Activated gamma-delta T cell treated with anti-CD3 and anti-CD28 coated beads, Interleukin-2, amount 50 U/mL, for 16 hours (primary cell): ENCODE data around the gene PRR7.
"Not testable (repeated sequence)": the region's sequence is repeated elsewhere in the genome, so short reads cannot be mapped to it uniquely, and the experiment has no call there.

ENCODE experiments used
- DNase-seq: peaks from one replicate; pipeline ENCODE4 v3.0.0-alpha.2; 2020; ENCODE audit warnings: low read depth

Gene PRR7

DNA sequence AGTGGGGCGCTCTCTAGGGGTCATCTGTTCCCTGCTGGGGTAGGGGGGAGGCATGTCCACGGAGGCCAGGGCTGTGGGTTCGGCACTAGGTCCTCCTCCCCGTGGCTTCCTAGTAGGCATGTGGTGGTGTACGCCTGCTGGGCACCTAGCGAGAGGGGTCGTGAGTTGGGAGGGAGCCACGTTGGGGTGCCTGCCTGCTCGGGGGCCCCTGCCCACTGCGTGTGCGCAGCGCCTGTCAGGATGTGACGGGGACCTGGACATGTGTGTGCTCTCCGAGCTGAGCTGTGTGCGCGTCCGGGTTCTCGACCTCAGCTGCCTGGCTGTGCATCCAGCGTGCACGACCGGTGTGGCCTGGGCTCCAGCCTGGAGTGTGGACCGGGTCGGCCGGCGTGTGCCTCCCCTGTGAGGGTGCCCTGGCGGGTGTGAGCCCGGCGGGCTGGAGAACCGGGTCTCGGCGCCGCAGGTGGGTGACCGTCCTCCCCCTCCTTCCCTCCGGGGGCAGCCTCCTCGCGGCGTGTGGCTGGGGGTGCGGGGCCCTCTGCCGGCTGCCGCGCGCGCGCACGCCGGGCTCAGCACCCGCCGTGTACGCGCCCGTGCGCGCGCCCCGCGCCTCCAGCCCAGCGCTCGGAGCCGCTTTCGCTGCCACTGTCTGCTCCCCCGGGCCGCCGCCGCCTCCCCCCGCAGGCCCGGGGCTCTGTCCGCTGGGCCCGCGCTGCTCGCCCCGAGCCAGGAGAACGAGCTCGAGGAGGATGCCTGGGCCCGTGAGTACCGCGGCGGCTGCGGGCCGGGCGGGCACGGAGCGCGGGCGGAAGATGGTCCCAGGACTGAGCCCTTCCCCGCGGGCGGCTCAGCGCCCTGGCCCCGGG lies at the start of gene PRR7:
PRR7 (plus strand) TSS at position 615 of the 866 bp plus-strand sequence. CDS start 8,254 bp downstream, outside the sequence.
- peak; percentile 46 for DNase-seq

DNA sequence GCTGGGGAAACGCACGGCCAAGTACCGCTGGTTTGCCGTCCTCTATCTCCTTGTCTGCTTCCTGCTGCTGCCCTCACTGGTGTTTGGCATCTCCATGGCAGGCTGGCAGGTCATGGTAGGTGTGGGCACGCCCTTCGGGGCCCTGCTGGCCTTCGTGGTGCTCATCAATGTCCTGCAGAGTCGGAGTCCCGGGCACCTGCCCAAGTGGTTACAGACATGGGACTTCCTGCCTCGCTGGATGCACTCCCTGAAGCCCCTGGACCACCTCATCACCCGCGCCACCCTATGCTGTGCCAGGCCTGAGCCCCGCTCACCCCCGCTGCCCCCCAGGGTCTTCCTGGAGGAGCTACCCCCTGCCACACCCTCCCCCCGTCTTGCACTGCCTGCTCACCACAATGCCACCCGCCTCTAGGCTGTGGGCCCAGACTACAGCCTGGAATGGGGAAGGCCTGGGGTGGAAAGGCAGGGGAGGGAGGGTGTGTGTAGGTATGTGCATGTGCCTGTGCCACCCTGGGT lies 48.7 kb upstream of the PRR7 start:
- no peak for DNase-seq

- DNase-seq = no peak
Measured at GRCh38 chr5:177399997-177400868, 46.4 kb upstream of the PRR7 start, which contains the start of gene PFN3. TSS of gene PFN3 (minus strand) at chr5:177400661. CDS start at chr5:177400576, 85 bp downstream.

DNA sequence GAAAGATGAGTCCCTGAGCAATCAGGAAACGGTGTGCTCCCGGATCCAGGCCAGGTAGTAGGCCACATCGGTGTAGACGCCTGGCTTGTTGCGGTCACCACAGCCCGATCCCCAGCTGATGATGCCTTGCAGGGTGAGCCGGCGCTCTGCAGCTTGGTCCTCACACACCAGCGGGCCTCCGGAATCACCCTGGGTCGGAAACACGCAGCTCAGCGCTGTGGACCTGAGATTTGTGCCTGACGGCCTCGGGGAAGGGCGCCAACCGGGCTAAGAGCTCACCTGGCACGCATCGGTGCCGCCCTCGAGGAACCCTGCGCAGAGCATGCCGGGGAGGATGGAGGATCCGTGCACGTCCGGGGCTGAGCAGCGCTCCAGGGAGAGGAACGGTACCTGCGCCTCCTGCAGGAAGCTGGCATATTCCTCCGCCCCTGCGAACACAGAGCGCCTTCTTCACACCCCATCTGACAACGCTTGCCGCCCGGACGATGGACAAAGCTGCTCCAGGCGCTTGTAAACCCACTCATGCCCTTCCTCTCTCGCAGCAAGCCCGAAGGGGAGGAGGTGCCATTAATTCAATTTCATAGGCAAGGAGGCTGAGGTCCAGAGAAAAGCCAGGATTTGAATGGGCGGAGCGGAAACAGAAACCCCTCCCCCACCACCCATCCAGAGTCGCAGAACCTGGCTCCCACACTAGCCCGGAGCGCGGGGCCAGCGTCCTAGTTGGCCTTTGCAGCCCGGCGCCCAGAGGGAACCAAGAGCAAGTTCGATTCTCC lies 44.2 kb upstream of the PRR7 start:
- no peak for DNase-seq

DNA sequence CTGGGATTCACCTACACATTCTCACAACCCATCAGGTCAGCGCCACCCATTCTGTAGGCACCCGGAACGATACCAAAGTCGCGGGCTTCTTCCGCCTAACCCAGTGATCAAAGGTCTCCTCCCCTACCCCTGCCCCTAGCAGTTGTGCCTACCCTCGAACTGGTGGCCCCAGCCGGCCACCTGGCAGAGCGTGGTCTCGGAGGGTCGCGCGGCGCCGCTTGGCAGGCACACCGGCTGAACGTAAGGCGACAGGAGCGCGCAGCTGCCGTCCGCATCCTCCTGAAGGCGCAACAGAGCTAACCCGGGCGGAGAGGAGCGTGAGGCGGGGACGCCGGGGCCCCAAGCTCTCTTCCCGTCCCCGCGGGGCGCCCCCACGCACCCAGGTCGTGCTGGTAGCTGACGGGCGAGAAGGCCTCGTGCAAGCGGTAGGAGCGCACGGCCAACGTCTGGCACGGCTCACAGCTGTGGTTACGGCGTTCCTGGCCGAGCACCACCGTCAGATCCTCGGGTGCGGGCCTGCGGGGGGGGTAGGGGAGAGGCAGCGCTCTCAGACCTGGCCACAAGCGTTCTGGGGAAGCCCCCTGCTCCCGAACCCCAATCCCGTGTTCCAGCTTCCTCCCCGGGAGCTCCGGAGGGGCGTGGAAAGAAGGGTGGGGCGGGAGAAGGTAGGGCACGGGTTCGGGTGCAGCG lies 43.4 kb upstream of the PRR7 start:
- peak; percentile 41 for DNase-seq

DNA sequence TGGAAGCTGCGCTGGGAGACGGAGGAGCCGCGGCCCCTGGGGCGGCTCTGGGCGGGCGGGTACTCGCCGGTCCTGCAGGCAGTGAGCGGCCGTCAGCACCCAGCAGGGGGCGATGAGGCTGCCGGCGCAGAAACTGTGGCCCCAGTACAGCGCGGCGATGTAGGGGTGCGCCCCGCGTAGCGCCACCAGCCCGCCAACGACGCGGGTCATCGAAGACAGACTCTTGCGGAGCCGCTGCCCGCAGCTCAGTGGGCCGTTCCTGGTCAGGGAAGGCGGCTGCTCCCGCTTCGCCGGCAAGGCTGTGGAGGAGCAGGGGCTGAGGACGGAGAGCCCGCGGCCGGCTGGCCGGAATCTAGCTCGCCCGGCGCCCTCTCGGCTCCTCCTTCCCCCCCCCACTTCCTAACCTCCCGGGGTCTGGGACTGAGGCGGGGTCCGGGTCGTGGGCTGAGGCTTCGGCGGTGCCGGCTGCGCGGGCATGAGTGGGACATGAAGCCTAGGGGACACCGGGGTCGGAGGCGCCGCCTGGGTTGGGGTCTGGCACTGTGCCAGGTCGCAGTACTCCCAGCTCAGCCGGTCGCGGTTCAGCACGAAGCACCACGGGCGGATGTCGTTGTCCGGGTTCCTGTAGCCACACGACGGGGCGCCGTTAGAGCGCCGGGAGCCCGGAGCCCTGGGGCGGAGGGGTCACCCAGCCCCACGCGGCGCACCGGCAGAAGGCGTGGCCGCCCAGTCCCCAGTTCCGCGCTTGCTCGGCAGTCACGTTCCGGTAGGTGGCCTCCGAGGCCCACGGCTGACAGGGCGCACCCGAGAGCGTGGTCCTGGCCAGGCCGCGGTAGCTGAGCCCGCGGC lies 42.6 kb upstream of the PRR7 start:
- DNase-seq = peak; percentile 74

DNA sequence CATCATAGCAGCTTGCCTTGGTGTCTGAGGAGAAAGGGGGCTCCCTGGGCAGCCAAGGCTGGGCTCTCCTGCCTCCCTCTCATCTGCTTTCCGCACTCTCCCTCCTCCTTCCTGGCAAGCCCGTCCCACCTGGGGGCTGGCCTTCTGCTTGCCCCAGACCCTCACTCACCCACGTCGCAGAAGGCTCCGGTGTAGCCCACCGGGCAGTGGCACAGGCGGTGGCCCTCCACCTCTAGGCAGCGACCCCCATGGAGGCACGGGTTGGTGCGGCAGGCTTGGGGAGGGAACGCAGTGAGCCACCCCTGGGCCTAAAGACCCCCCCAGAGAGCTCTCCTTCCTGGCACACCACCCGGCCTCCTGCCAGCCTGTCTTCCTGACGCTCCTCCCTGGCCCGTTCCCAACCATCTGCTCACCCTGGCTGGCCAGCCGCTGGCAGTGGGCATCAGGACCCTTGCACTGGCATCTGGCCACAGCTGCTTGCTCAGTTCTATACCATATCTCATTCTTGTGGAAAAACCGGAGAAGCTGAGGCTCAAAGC lies 41.9 kb upstream of the PRR7 start:
- no peak for DNase-seq

GRCh38 chr5:177405312-177405711 lies 41.3 kb upstream of the PRR7 start:
- no peak for DNase-seq

GRCh38 chr5:177405805-177406204 lies 40.8 kb upstream of the PRR7 start:
- DNase-seq = no peak

- no peak for DNase-seq
Measured at GRCh38 chr5:177409043-177409801, 37.4 kb upstream of the PRR7 start, which contains the start of gene F12. TSS of gene F12 (minus strand) at chr5:177409564. CDS start at chr5:177409527, 37 bp downstream.

DNA sequence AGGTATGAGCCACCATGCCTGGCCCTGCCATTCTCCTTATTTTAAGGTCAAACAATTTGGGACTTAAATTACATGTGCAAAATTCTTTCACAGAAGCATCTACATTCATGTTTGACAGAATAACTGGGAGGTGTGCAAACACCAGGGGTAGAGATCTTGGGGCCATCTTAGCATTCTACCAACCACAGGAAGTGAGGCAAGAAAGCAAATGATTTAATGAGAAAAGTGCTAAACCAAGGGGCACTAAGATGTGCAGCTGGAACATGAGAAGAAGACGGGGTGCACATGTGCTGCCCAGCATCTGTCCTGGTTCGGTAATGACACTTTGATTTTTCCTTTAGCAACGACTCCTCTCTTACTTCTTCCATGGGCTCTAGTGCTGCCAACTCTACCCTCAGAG lies 36.0 kb upstream of the PRR7 start:
- DNase-seq = no peak

DNA sequence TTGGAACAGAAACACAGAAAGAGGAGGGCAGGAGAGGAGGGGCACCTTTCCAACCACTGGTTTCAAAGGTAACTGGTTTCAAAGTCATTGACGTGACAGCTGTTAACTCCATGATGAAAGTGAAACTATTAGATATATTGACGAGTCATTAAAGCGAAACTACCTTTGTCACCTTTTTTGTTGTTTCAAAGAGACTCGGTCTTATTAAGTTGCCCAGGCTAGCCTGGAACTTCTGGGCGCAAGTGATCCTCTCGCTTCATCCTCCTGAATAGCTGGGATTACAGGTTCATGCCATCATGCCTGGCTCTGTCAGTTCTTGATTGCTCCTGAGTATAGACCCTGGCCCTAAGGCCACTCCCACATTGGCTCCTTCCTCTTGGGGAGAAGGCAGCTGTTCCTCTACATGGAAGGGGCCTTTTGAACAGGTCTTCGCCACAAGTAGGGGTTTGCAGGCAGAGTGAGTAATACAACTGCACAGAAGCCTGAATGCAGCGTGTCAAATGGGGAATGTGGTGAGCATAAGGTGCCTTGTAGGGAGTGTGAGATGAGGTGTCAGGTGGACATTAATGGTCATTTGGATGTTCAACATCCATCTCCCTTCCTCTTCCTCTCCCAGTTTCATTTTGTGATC lies 33.9 kb upstream of the PRR7 start:
- DNase-seq = no peak

- DNase-seq = no peak
Measured at GRCh38 chr5:177414481-177414880, 32.1 kb upstream of the PRR7 start.

DNA sequence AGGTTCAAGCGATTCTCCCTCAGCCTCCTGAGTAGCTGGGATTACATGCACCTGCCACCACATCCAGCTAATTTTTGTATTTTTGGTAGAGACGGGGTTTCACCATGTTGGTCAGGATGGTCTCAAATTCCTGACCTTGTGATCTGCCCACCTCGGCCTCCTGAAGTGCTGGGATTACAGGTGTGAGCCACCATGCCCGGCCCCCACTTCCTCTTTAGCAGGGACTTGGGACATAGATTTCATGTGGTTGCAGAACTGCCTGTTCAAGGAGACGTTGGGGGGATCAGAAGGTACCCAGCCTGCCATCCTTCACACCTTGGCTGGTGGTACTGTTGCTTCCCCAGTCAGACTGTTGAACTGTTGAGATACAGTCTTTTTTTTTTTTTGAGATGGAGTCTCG lies 29.5 kb upstream of the PRR7 start:
- not testable (repeated sequence) for DNase-seq

GRCh38 chr5:177419046-177419445 lies 27.6 kb upstream of the PRR7 start:
- DNase-seq = no peak

DNA sequence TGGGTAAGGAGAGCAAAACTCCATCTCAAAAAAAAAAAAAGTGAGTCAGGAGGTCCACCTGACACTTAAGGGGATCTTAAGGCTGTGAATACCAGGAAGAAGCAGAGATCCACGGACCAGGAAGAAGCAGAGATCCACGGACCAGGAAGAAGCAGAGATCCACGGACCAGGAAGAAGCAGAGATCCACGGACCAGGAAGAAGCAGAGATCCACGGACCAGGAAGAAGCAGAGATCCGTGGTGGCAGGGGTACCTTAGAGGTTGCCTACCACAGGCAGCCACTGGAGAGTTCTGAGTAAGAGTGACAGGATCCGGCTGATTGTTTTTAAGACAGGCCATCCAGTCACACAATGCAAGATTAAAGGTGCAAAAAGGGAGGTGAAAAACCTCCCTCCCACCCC lies 26.1 kb upstream of the PRR7 start:
- DNase-seq = not testable (repeated sequence)

- no peak for DNase-seq
Measured at GRCh38 chr5:177421062-177421798, 25.4 kb upstream of the PRR7 start.

DNA sequence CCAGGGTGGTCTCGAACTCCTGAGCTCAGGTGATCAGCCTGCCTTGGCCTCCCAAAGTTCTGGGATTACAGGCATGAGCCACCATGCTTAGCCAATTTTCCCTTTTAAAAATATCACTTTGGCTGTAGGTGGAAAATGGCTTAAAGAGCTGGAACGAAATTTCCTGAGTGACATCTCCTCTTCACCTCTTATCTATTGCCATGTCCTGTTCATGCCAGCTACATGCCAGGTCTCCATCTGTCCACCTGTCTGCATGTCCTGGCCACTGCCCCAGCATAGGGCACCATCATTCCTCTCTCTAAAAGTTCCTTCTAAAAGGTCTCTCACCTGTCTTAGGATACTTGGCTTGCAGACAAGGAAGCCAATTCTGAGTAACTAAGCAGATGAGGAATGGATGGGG lies 22.9 kb upstream of the PRR7 start:
- no peak for DNase-seq
